ENCODE data around the gene TXNRD2.

Gene TXNRD2

DNA sequence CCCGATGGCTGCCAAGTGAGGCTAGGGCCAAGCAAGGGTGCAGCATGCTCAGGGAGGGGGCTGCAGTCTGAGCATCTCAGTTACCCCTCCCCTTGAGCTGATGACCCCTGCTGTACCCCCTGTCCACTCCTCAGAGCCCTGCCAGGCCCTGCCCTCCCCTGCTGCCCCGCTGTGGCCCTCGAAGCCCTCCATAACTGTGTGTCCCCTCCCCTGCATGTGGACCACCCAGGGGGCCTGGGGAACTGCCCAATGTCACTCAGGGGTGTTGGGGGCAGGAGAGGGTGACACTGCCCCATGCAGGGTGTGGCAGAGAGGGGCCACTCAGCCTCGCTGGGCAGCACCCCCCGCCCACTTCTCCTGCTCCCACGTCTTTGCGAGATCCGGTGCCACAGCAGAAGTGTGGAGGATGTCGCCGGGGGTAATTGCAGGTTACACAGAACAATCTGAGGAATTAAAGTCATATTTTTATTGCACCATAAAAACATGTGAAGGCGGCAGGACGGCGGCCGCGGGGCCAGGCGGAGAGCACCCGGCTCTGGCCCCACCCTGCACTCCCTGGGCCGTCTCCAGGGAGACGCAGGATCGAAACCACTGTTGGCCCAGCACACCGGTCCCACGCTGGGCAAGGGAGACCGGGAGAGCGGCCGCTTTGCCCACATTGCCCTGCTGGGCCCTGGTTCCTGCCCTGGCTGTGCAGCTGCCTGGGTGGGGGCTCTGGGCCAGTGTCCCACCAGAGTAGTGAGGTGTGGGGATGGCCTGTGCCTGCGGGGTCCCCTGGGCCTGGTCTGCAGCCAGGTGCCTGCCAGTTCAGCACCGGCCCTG, 68.3 kb downstream of the TXNRD2 start:
- no peak for FAIRE-seq

DNA sequence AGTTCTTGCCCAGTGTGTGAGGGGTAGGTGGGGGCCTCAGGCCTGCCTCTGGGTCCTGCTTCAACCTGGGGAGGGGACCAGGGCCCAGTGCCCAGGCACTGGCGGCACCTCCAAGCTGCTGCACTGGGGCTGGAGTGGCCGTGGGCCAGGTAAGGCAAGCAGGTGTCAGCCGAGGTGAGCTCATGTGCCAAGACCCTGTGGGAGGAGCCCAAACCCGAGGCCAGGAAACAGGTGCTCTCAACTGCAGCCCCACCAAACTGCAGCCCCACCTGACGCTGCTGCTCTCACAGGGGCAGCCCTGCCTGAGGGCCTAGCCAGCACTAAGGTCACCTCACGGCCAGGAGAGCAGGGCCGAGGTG, 68.9 kb downstream of the TXNRD2 start:
- FAIRE-seq: no peak

DNA sequence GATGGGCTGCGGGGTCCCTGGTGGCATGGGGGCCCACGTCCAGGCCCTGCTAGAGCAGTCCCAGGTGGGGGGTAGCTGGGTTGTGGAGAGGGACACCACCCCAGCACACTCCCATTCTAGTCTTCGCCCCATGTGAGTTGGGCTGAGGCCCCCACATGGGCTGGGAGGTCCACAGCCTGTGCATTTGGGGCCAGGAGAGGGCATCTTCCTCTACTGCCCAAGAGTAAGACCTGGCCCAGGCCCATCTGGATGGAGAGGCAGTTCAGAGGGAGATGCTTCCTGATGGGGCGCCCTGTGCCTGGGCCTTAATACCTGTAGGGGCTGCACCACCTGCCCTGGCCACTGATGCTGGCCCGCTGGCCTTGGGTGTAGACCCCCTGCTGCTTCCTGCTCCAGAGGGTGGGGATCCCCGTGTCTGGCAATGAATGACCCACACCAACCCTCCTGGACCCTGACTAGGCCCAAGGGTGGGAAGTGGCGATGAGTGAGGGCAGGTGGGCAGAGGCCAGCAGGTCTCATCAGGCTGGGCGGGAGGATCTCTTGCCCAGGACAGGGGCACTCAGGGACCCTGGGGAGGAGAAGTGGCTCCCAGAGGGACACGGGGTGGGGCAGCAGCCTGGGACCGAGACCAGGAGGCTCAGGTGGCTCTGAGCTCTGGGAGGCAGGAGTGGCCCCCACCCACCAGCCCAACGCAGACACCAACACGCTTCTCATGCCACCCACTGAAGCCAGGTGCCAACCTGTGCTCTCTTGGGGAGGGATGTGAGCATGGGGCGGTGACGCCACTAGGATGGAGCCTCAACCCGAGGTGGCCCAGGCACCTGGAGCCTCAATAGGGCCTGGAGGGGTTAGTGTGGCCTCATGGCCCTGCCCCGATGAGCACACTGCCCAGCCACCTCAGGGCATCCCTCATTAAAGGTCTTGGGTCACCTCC, 69.5 kb downstream of the TXNRD2 start:
- no peak for FAIRE-seq

DNA sequence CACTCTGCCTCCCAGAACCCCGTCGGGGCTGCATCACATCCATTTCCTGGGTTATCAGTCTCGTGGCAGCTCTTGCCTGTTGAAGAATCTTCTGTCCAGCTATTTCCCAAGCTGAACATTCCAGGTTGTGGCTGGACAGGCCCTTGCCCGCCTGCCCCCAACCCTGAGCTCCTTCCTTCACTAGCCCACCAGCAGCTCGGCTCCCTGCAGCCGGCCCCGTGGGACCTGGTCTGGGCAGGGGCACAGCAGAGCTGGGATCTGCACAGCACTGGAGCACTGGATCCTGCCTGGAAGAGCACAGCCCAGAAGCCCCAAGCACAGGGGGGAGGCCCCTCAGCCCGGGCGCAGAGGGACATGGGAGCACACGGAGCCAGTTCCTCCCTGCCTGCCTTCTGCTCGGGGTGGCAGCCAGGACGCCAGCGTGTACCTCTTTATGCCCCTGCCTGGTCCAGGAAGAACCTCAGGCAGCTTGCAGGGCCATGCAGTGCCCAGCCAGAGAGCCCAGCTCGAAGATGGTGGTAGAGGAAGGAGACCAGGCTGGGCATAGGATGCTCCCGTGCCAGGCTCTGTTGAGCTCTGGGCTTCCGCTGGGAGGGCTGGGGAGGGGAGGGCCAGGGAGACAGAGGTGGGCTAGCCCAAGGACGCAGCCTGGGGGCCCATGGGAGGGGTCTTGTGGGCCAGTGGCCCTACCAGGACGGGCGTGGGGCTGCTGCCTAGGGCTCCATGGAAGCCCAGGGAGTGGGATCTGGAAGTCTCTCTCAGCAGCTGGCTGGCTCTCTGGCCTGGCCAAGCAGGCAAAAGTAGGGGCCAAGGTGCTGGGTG, 70.4 kb downstream of the TXNRD2 start:
- FAIRE-seq: no peak

DNA sequence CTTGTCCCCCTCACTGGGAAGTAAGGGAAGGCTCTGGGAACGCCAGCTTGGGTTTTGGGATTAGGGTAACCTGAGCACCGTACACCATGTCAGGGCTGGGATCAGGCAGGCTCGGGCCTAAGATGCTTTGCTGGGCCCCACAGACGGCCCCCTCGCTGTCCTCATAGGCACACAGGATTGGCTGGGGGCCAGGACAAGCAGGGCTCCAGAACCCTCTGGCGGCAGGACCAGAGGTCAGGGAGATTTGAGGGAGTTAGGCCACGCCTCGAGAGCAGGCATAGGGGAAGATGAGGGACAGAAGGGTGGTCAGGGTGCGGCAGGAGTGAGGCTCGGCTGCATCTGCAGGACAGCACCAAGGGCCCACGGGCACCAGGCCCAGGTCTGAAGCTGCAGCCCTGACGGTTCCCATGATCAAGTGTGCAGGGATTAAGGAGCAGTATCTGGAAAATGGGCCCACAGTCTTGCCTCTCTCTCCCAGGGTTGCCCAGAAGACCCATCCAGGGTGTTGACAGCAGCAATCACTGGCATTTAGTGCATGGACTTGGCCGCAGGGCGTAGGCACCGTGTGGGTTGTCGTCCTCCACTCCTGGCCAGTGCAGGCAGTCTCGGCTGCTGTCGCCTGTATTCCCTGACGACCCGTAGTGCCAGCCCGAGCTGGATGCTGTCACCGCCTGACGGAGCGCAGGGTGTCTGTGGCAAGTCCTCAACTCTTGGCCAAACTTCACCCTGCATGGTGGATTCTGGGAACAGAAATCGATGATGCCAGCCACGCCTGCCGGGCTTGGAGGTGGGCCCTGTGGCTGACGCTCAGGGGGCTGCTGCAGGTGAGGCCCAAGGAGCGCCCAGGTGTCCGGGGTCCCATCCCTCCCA, 71.2 kb downstream of the TXNRD2 start:
- no peak for FAIRE-seq

DNA sequence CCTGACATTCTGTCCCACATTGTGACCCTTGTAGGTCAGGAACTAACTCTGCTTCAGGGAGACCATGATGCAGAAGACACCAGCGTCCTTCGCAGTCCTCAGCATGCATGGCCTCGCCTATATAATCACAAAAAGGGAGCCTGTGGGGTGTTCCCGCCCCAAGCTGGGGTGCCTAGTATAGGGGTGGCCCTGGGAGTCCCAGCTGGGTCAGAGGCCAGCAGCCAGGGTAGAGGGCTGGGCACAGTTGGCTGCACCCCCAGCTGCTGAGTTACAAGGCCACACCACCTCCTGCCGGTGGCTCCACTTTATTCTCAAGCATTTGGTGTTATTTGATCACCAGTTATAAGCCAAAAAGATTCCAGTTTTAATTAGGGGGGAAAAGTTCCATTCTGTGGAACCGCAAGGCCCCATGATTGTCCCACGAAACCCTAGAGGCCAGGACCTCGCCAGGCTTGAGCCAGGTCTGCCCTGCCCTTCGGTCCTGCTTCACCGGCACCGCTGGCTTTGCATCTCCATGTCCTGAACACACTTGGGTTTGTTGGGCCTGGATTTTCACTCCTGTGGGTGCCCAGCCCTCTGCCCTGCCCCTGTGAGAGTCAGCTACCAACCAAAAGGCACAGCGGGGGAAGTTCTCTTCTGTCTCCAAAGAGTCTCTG, 72.0 kb downstream of the TXNRD2 start:
- FAIRE-seq: no peak

DNA sequence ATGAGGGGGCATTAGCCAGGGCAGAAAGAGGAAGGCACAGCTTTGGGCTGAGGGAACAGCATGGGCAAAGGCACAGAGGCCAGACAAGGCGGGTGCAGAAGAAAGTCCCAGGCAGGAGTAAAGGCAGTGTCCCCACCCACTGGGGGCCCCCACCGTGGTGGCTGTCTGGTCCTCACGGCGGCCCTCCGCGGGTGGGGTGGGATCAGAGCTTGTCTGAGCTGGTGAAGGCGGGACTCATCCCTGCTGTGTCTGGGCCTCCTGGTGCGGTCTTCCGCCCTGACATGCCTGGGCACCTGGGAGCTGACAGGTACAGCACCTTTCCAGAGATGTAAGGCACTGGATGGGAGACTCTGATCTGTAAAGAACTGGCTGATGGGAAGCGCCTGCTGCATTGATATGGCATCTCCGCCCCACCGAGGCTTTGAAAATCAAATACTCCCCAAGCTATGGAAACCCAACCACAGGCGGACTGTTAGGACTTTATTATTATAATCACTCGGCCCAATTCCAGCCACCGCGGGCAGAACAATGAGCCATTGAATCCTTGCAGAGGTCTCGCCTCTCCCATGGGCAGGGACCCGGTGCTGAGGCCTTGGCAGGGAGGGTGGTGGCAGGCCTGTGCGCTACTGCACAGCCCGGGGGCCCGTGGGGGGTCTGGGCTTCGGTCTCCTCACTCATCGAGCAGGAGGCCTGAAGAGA, 72.7 kb downstream of the TXNRD2 start:
- no peak for FAIRE-seq

DNA sequence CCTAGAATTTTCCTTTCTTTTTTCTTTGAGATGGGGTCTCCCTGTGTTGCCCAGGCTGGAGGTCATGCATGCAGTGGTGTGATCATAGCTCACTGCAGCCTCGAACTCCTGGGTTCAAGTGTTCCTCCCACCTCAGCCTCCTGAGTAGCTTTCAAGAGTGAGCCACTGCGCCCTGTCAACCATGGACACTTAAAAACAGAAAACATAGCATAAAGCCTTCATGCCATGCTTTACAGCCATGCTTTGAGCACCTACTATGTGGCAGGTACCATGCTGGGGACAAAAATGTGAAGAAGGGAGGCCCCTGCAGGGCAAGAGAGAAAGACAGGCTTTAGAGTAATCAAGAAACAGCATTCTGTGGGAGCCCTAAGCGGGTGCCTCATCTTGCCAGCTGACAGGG, 73.3 kb downstream of the TXNRD2 start:
- FAIRE-seq: no peak

DNA sequence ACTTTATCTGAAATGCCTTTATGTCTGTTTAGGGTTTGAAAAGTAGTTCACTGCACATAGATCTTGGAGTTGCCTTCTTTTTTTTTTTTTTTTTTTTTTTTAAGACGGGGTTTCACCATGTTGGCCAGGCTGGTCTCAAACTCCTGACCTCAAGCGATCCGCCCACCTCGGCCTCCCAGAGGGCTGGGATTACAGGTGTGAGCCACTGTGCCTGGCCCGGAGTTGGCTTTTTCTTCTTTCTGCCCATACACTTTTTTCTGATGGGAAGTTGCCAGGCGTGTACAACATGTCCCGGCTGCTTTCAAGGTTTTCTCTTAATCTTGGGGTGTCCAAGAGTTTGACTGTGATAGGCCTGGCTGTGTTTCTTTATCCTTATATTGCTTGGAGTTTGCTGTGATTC, 74.0 kb downstream of the TXNRD2 start:
- FAIRE-seq: no peak

DNA sequence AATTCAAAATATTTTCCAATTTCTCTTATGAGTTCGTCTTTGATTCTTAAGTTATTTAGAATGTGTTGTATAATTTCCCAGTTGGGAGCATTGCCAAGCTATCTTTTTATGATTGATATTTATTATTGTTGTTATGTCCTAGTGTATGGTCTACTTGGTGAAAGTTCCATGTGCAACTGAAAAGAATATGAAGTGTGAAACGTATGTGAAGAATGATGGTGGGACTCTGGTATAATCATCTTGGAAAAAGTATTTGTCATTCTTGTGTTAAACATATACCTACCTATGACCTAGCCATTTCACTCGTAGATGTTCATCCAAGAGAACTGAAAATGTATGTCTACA, 75.0 kb downstream of the TXNRD2 start:
- peak; percentile 80 for FAIRE-seq

DNA sequence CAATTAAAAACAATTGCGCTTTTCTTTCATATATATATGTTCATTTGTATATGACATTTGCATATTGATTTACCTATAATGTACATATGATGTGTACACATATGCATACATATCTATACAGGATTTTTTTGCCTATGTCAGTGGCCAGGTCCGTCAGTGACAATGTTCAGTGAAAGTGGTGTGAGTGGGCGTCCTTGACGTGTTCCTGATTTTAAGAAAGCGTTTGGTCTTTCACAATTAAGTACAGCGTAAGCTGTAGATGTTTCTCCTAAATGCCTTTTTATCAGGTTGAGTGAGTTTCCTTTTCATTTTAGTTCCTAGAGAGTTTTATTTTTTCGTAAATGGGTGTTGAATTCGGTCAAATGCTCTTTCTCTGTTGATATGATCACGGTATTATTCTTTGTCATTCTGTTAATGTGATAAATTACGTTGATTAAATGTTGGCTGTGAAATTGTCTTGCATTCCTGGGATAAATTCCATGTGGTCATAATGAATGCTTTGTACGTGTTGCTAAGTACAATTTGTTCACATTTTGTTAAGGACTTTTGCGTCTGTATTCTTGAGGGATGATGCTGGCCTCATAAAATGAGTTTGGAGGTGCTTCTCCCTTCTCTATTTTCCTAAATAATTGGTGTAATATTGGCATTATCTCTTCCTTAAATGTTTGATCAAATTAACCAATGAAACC, 76.3 kb downstream of the TXNRD2 start:
- peak; percentile 40 for FAIRE-seq

DNA sequence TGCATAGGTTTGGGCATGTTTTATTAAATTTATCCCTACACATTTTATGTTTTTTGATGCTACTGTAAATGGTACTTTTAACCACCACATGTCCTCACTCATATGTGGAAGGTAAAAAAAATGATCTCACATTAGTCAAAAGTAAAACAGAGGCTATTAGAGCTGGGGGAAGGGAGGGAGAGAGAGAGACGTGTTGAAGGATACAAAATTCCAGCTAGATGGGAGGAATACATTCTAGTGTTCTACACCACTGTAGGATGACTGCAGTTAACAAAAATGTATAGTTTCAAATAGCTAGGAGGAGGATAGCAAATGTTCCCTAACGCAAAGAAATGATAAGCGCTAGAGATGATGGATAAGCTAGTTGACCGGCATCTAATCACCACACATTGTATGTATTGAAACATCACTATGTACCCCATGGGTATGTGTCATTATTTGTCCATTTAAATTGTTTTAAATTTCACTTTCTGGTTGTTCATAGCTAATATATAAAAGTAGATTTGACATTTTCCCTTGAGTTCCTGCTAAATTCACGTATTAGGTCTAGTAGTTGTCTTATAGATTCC, 77.0 kb downstream of the TXNRD2 start:
- FAIRE-seq: peak; percentile 59

DNA sequence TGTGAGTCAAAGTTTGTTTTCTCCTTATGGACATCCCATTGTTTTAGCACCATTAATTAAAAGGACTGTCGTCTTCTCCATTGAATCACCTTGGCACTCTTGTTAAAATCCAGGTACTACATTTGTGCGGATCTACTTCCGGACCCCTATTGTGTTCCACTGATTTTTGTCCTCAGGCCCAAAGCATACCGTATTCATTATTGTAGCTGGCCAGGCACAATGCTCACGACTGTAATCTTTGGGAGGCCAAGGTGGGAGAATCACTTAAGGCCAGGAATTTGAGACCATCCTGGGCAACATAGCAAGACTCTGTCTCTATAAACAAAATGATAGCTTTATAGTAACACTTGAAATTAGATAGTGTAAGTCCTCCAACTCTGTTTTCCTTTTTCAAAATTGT, 78.0 kb downstream of the TXNRD2 start:
- no peak for FAIRE-seq

DNA sequence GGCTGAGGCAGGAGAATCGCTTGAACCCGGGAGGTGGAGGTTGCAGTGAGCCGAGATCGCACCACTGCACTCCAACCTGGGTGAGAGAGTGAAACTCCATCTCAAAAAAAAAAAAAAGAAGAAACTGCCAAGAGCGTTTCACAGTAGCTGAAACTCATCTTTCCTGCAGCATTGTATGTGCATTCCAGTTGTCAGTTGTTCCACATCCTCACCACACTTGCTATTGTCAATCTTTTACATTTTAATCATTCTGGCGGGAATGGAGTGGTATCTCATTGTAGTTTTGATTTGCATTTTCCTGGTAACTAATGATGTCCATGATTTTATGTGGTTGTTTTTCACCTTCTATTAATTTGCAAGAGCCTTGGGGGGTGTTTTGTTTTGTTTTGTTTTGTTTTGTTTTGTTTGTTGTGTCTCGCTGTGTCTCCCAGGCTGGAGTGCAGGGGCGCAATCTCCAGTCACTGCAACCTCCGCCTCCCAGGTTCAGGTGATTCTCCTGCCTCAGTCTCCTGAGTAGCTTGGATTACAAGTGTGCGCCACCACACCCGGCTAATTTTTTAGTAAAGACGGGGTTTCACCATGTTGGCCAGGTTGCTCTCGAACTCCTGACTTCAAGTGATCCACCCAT, 78.9 kb downstream of the TXNRD2 start:
- no peak for FAIRE-seq

DNA sequence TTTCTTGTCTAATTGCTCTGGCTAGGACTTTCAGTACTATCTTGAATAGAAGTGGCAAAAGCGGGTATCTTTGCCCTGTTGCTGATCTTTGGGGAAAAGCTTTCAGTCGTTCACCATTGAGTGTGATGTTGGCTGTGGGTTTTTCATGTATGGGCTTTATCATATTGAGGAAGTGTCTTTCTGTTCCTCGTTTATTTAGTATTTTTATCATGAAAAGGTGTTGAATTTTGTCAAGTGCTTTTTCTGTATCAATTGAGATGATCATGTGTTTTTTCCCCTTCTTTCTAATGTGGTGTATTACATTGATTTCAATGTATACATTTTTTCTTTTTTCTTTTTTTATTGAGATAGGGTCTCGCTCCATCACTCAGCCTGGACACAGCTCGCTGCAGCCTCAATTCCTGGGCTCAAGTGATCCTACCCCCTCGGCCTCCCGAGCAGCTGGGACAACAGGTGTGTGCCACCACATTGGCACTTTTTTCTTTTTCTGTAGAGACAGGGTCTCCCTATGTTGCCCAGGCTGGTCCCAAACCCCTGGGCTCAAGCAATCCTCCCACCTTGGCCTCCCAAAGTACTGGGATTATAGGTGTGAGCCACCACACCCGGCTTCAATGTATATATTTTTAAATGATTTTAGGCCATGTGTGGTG, 81.6 kb downstream of the TXNRD2 start:
- FAIRE-seq: no peak

DNA sequence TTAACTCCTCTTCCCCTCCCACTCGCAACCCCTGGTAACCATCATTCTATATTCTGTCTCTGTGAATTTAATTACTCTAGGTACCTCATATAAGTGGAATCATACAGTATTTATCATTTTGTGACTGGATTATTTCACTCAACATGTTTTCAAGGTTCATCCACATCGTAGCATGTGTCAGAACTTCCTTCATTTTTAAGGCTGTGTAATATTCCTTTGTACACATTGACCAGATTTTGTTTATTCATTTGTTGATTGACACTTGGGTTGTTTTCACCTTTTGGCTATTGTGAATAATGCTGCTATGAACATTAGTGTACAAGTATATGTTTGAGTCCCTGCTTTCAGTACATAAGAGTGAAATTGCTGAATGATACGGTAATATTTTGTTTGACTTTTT, 84.2 kb downstream of the TXNRD2 start:
- no peak for FAIRE-seq

DNA sequence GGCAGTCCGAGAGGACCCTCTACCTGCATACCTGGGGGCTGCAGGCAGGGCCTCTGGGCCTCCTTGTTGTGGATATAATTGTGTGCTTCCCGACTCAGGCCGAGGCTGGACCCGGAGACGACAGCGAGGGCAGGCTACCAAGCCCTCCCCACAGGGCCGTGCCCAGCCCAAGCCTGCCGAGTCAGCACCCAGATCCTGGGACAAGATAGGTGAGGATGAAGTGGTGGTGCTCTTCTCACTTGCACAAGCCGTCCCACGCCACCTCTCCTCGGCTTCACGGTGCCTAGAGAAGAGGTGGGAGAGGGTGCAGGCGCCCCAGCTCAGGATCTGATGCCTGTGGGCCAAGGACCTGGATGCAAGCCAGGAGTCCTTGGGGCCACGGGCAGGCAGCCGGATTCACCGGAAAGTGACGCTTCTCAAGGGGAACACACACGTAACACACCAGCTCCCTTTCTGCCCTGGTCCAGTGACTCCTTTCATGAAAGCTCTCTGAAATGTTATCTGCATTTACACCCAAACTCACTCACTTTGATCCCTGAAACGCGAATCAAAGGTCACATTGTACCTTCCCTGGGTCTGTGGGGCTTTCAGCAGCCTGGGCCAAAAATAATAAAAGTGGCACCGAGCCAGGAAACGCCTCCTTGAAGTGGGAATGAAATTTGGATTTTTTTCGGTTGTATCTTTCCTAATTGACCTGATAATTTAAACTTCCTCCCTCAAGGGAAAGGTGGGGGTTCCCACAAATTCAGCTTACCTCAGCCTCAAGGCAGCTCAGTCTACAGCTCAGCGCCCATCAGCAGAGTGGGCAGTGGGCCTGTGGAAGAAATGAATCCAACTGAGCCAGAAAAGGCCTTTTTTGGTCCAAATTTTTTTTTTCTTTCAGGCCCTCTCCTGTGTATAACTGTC, 85.9 kb downstream of the TXNRD2 start:
- FAIRE-seq: no peak

All from G401.6 (cell line).